ENCODE results near the gene PLCD3. TPM values are rescaled to one million over a fixed set of nuclear protein-coding genes. Genes with fewer than 3 reads are reported as not detected.

PLCD3 gene
- total and polyA plus RNA-seq, 2 of the 4 experiments (the other 2 are of a cell fraction): 5.6 to 36.6 TPM

GRCh38 chr17:45093444-45094110, 38.7 kb downstream of the PLCD3 start:
- peak overlapping the region; percentile 53 for H3K9ac ChIP-seq (ENCODE audit: low read depth, low read length)
- no peaks in the 10 kb centered on the region for H4K20me1 ChIP-seq (ENCODE audit: insufficient read depth, low read length)
- H4K8ac ChIP-seq (ENCODE audit: low read depth in 2 of 2, low read length in 2 of 2): peak overlapping the region; percentile 60 to 94
- peak overlapping the region; percentile 93 for H2BK20ac ChIP-seq (ENCODE audit: low read depth, low read length)
- peaks cover 31% of the 10 kb centered on the region for H3K4me1 ChIP-seq (ENCODE audit: control insufficient read depth, insufficient read depth, low read length)
- peak overlapping the region; percentile 84 for H3K23ac ChIP-seq (ENCODE audit: low read depth, low read length)
- peak overlapping the region; percentile 93 for H3K27ac ChIP-seq (ENCODE audit: insufficient read depth, low read length)
- no peak overlapping the region for H2AFZ ChIP-seq (replicated peaks; ENCODE audit: low read length, poor library complexity)
- H3K36me3 ChIP-seq (ENCODE audit: control insufficient read depth, insufficient read depth, low read length): peaks cover 66% of the 10 kb centered on the region
- H3K14ac ChIP-seq (replicated peaks; ENCODE audit: low read depth, low read length): peak overlapping the region; percentile 74
- TF ChIP-seq MAZ (IDR thresholded peaks at IDR 0.05; ENCODE audit: borderline replicate concordance, low read depth, low read length) (no peak), USF2 (IDR thresholded peaks at IDR 0.05; ENCODE audit: low read depth, low read length) (no peak), POLR2A (IDR thresholded peaks at IDR 0.05; ENCODE audit: low read depth, low read length) (no peak), MXI1 (IDR thresholded peaks at IDR 0.05; ENCODE audit: borderline replicate concordance, low read depth, low read length) (no peak), RAD21 (IDR thresholded peaks at IDR 0.05; ENCODE audit: low read length) (no peak), SMC3 (IDR thresholded peaks at IDR 0.05; ENCODE audit: low read depth, low read length) (no peak), ELK1 (IDR thresholded peaks at IDR 0.05; ENCODE audit: borderline replicate concordance, low read depth, low read length) (no peak), BHLHE40 (IDR thresholded peaks at IDR 0.05; ENCODE audit: low read depth, low read length) (no peak), CTCF (conservative IDR thresholded peaks at IDR 0.05; ENCODE audit: low read depth, low read length) (no peak), NFE2L2 (IDR thresholded peaks at IDR 0.05; ENCODE audit: low read depth, low read length) (no peak), CEBPB (IDR thresholded peaks at IDR 0.05; ENCODE audit: low read depth, low read length) (no peak)
- peaks cover 23% of the 10 kb centered on the region; the same call in 1 of the 2 replicates for H3K9me1 ChIP-seq (ENCODE audit: insufficient read depth, low read length)
- peak overlapping the region; percentile 95 for H2BK120ac ChIP-seq (ENCODE audit: low read depth, low read length)
- H3K4ac ChIP-seq (ENCODE audit: low read depth, low read length): peak overlapping the region; percentile 92
- H2AK5ac ChIP-seq (ENCODE audit: low read depth, low read length): peak overlapping the region; percentile 97
- ATAC-seq (ENCODE audit: low read depth): peak; percentile 2
- no peak for DNase-seq
- H3K9me3 ChIP-seq (ENCODE audit: control insufficient read depth, insufficient read depth, low read length): 0 out of 2 replicates have a peak, but pooled peaks cover 2% of the 10 kb centered on the region
- peak overlapping the region; percentile 85 for H3K56ac ChIP-seq (ENCODE audit: extremely low read depth, insufficient read depth, low read length)
- peak overlapping the region; percentile 98 for H4K91ac ChIP-seq (ENCODE audit: insufficient read depth, low read depth, low read length)
- H3K27me3 ChIP-seq (ENCODE audit: control insufficient read depth, insufficient read depth, low read length): no peaks in the 10 kb centered on the region
- intact Hi-C loops (cut with micrococcal nuclease): loop anchor here (2.0 kb wide), 2 partner anchors 33 to 39 kb away; partner anchors contain the start of genes NMT1 and PLCD3
- H3K18ac ChIP-seq (ENCODE audit: low read depth, low read length): peak overlapping the region; percentile 94
- in situ Hi-C loops (cut with MboI; ENCODE audit: low sequenced_read_pairs): no loop called here
- H2BK15ac ChIP-seq (ENCODE audit: low read depth, low read length): peak overlapping the region; percentile 72
- H2BK5ac ChIP-seq (ENCODE audit: low read depth, low read length, poor library complexity, severe bottlenecking): peak overlapping the region; percentile 90
- peaks cover 39 to 74% of the 10 kb centered on the region in 2 experiments for H3K79me1 ChIP-seq (ENCODE audit: low read depth in 1 of 2, low read length in 2 of 2)
- ChIA-PET CTCF (interaction anchor here (0.6 kb wide), 1 partner anchor 39 kb away, joined by 3 read pairs; the partner anchor contains the start of gene PLCD3), POLR2A (ENCODE audit: unreplicated experiment) (interaction anchor here (0.7 kb wide), 1 partner anchor 69 kb away, joined by 3 read pairs; no protein-coding TSS in a partner anchor)
- H2AK9ac ChIP-seq (replicated peaks; ENCODE audit: low read depth, low read length, poor library complexity): peak overlapping the region; percentile 97
- no TSS peak for BruUV-seq (replicated peaks)
- H4K5ac ChIP-seq (ENCODE audit: low read depth, low read length): peak overlapping the region; percentile 84
- H3K4me3 ChIP-seq (ENCODE audit: insufficient read depth, low read depth, low read length): no peak overlapping the region
- no CpG with 5 or more reads among the region's 13 CpGs for WGBS, 2 experiments (ENCODE audit: extremely low coverage in 2 of 2, insufficient read length in 1 of 2)
- dilution Hi-C loops (cut with HindIII; ENCODE audit: low sequenced_read_pairs, unreplicated experiment): no loop called here
- peak overlapping the region; percentile 9 for H3K4me2 ChIP-seq (ENCODE audit: low read depth, low read length)
